CD14-positive monocyte (primary cell): ENCODE results near the gene C5AR2. TPM values are rescaled to one million over a fixed set of nuclear protein-coding genes. Genes with fewer than 3 reads are reported as not detected.
"Not testable (repeated sequence)": the region's sequence is repeated elsewhere in the genome, so short reads cannot be mapped to it uniquely, and the experiment has no call there.

Experiments used
- DNase-seq, 3 donors: peaks; one replicate each; pipeline ENCODE4 v3.0.0-alpha.2; 2011 to 2022
- H2AFZ ChIP-seq: 2 replicates; pipeline ENCODE4 v1.6.0; 2012; ENCODE audit warnings: mild to moderate bottlenecking, low read depth, low read length, inconsistent platforms; ENCODE audit not compliant: insufficient read depth, poor library complexity, severe bottlenecking
- H3K27ac ChIP-seq, 2 donors: 1 replicate in 1 of 2; 2 replicates in 1 of 2; pipeline ENCODE4 v1.5.1; 2012 to 2013; ENCODE audit warnings: low read length in 2 of 2, control low read depth in 1 of 2, inconsistent platforms in 1 of 2, low read depth in 1 of 2, mild to moderate bottlenecking in 1 of 2
- H3K27me3 ChIP-seq, 2 donors: one replicate each; pipeline versions ENCODE4 v1.6.0 to v1.6.1; 2011 to 2013; ENCODE audit warnings: low read length in 2 of 2; ENCODE audit not compliant: control insufficient read depth in 2 of 2, insufficient read depth in 2 of 2
- H3K36me3 ChIP-seq, 2 donors: replicated peaks in 1 of 2; 1 replicate in 1 of 2; 2 replicates in 1 of 2; pipeline versions ENCODE4 v1.5.1 to v1.6.1; 2012 to 2013; ENCODE audit warnings: low read length in 2 of 2, control low read depth in 1 of 2, inconsistent platforms in 1 of 2, mild to moderate bottlenecking in 1 of 2; ENCODE audit not compliant: insufficient read depth in 2 of 2, control insufficient read depth in 1 of 2
- H3K4me1 ChIP-seq, 2 donors: 1 replicate in 1 of 2; 2 replicates in 1 of 2; pipeline versions ENCODE4 v1.5.1 to v1.6.1; 2012 to 2013; ENCODE audit warnings: low read length in 2 of 2, control low read depth in 1 of 2, inconsistent platforms in 1 of 2, mild to moderate bottlenecking in 1 of 2, moderate library complexity in 1 of 2; ENCODE audit not compliant: insufficient read depth in 2 of 2, control insufficient read depth in 1 of 2
- H3K4me2 ChIP-seq: replicated peaks from 2 replicates; pipeline ENCODE3; 2012; ENCODE audit warnings: low read length, moderate library complexity, mild to moderate bottlenecking; ENCODE audit not compliant: poor library complexity, severe bottlenecking; ENCODE audit errors: extremely low read depth
- H3K4me3 ChIP-seq, 3 experiments: fragments of 200-600 bp in 1 of 3; sonication (generic) in 1 of 3; replicated peaks in 1 of 3; 1 replicate in 2 of 3; 2 replicates in 1 of 3; pipeline ENCODE4 v1.5.1; 2011 to 2013; ENCODE audit warnings: low read length in 3 of 3, mild to moderate bottlenecking in 3 of 3, control low read depth in 2 of 3, low read depth in 2 of 3, inconsistent platforms in 1 of 3, moderate library complexity in 1 of 3
- H3K79me2 ChIP-seq: 2 replicates; pipeline ENCODE4 v1.6.0; 2012; ENCODE audit warnings: mild to moderate bottlenecking, control low read depth, inconsistent platforms, low read length, moderate library complexity; ENCODE audit not compliant: insufficient read depth
- H3K9ac ChIP-seq: 2 replicates; pipeline ENCODE4 v1.6.0; 2017; ENCODE audit warnings: low read length, mild to moderate bottlenecking; ENCODE audit not compliant: insufficient read depth, poor library complexity, severe bottlenecking
- H3K9me3 ChIP-seq, 2 donors: replicated peaks in 1 of 2; 1 replicate in 1 of 2; 2 replicates in 1 of 2; pipeline versions ENCODE4 v1.5.1 to v1.6.1; 2012 to 2013; ENCODE audit warnings: low read length in 2 of 2, control low read depth in 1 of 2; ENCODE audit not compliant: control insufficient read depth in 1 of 2, insufficient read depth in 1 of 2
- H4K20me1 ChIP-seq: 2 replicates; pipeline ENCODE4 v1.6.0; 2012; ENCODE audit warnings: mild to moderate bottlenecking, low read length, control low read depth, moderate library complexity; ENCODE audit not compliant: insufficient read depth
- H3K27ac Mint-ChIP-seq, 7 donors: one replicate each; pipeline ENCODE4 v1.8.0; 2020; ENCODE audit warnings: mild to moderate bottlenecking in 7 of 7, mixed read lengths in 7 of 7, moderate library complexity in 6 of 7, inconsistent platforms in 2 of 7
- H3K27me3 Mint-ChIP-seq, 3 donors: one replicate each; pipeline ENCODE4 v1.8.0; 2021 to 2022; ENCODE audit warnings: low read depth in 3 of 3, mild to moderate bottlenecking in 3 of 3, mixed read lengths in 3 of 3, moderate library complexity in 3 of 3, inconsistent platforms in 1 of 3
- H3K36me3 Mint-ChIP-seq, 2 donors: one replicate each; pipeline ENCODE4 v1.8.0; 2020; ENCODE audit warnings: mixed read lengths in 2 of 2, inconsistent platforms in 1 of 2, mild to moderate bottlenecking in 1 of 2
- H3K4me1 Mint-ChIP-seq: one replicate; pipeline ENCODE4 v1.8.0; 2020; ENCODE audit warnings: mild to moderate bottlenecking, mixed read lengths
- H3K4me3 Mint-ChIP-seq, 2 donors: one replicate each; pipeline ENCODE4 v1.8.0; 2020; ENCODE audit warnings: mild to moderate bottlenecking in 2 of 2, mixed read lengths in 2 of 2, moderate library complexity in 1 of 2
- H3K9me3 Mint-ChIP-seq, 7 donors: one replicate each; pipeline ENCODE4 v1.8.0; 2020 to 2022; ENCODE audit warnings: mixed read lengths in 7 of 7, mild to moderate bottlenecking in 6 of 7, moderate library complexity in 6 of 7, inconsistent platforms in 2 of 7
- WGBS: methylation state at CpG from one replicate; pipeline ENCODE4 v1.1.5; 2013; ENCODE audit warnings: missing lambda C conversion rate; ENCODE audit not compliant: insufficient coverage; 5-methylcytosine and 5-hydroxymethylcytosine counted together
- intact Hi-C, 2 donors: fragments of 100-400 bp; cut with micrococcal nuclease; formaldehyde crosslinking; loops; one replicate each; pipeline versions ENCODE4 v1.15.0 to v1.15.1; 2023
- polyA plus RNA-seq, 3 donors: library from polyadenylated mRNA; depleted of rRNA in 1 of 3; unstranded in 2 of 3; stranded (reverse) in 1 of 3; fragments of 300-500 nt in 2 of 3; fragments of >200 nt in 1 of 3; fragmentation: Illumina TruSeq in 2 of 3; gene quantifications; 1 replicate in 2 of 3; 2 replicates in 1 of 3; pipeline ENCODE4 v1.2.3, GENCODE V29; 2012 to 2021
- TF ChIP-seq, protein P1 (sequence below): fragments of 200-600 bp; IDR thresholded peaks from one replicate; pipeline ENCODE4 v1.8.0; 2022; ENCODE audit warnings: antibody characterized with exemption, mild to moderate bottlenecking

C5AR2 gene
- polyA plus RNA-seq, 3 donors = 2.4 to 46.9 (median 4.3) TPM

DNA sequence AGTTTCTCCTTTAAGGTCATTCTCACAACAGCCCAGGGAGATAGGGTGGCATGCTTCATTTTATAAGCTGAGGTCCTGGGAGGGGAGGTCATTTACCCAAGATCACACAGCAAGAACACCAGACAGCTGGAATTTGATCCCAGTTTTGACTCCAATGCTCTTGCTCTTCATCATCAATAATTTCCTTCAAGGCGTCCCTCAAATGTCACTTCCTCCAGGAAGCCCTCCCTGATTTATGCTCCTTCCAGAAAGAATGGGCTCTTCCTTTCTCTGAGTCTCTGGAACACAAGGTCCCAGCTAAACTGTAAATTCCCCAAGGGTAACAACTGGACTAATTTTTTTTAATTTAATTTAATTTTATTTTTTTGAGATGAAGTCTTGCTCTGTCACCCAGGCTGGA, 12.4 kb downstream of the C5AR2 start:
- WGBS = 71% methylated on average over 1 of the region's 1 CpG
- Mint-ChIP-seq H3K4me3 (no peak overlapping the region), H3K9me3 (peaks cover 0 to 15% (median 5%) of the 10 kb centered on the region in 7 donors), H3K36me3 (peaks cover 32 to 49% of the 10 kb centered on the region in 2 donors), H3K27me3 (peaks cover 3 to 7% (median 5%) of the 10 kb centered on the region in 3 donors), H3K27ac (no peak overlapping the region), H3K4me1 (peaks cover 27% of the 10 kb centered on the region)
- Histone ChIP-seq H3K27ac (no peak overlapping the region), H3K27me3 (no peaks in the 10 kb centered on the region), H3K4me3 (no peak overlapping the region), H4K20me1 (no peaks in the 10 kb centered on the region), H3K9me3 (no peaks in the 10 kb centered on the region), H3K4me2 (no peak overlapping the region), H3K9ac (no peak overlapping the region), H3K36me3 (peaks cover 16 to 31% of the 10 kb centered on the region in 2 donors), H3K4me1 (peaks cover 18 to 22% of the 10 kb centered on the region in 2 donors), H3K79me2 (peaks cover 3% of the 10 kb centered on the region), H2AFZ (no peak overlapping the region)
- TF ChIP-seq, protein P1, sequence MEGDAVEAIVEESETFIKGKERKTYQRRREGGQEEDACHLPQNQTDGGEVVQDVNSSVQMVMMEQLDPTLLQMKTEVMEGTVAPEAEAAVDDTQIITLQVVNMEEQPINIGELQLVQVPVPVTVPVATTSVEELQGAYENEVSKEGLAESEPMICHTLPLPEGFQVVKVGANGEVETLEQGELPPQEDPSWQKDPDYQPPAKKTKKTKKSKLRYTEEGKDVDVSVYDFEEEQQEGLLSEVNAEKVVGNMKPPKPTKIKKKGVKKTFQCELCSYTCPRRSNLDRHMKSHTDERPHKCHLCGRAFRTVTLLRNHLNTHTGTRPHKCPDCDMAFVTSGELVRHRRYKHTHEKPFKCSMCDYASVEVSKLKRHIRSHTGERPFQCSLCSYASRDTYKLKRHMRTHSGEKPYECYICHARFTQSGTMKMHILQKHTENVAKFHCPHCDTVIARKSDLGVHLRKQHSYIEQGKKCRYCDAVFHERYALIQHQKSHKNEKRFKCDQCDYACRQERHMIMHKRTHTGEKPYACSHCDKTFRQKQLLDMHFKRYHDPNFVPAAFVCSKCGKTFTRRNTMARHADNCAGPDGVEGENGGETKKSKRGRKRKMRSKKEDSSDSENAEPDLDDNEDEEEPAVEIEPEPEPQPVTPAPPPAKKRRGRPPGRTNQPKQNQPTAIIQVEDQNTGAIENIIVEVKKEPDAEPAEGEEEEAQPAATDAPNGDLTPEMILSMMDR = no peak
- DNase-seq = no peak
- intact Hi-C loops = no loop called here

DNA sequence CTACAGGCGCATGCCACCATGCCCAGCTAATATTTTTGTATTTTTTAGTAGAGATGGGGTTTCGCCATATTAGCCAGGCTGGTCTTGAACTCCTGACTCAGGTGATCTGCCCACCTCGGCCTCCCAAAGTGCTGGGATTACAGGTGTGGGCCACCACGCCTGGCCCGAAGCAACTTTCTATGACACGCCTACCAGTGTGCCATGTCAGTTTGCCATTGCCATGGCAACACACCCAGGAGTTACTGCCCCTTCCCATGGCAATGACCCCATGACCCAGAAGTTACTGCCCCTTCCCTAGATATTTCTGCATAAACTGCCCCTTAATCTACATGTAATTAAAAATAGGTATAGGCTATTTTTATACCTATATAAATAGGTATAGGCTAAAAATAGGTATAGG, 14.0 kb downstream of the C5AR2 start:
- not testable (repeated sequence) for H4K20me1 ChIP-seq, H3K9me3 ChIP-seq, H3K4me2 ChIP-seq, H3K27ac ChIP-seq, H3K27ac Mint-ChIP-seq, DNase-seq, H3K9ac ChIP-seq, H2AFZ ChIP-seq, H3K4me3 ChIP-seq, H3K27me3 Mint-ChIP-seq, H3K4me3 Mint-ChIP-seq, H3K27me3 ChIP-seq
- peaks cover 29 to 42% of the 10 kb centered on the region in 2 donors for H3K36me3 Mint-ChIP-seq
- peaks cover 34% of the 10 kb centered on the region for H3K4me1 Mint-ChIP-seq
- WGBS = 98% methylated on average over 5 of the region's 6 CpGs
- H3K9me3 Mint-ChIP-seq = peaks cover 0 to 12% (median 6%) of the 10 kb centered on the region in 7 donors
- peaks cover 29 to 38% of the 10 kb centered on the region in 2 donors for H3K4me1 ChIP-seq
- peaks cover 10 to 23% of the 10 kb centered on the region in 2 donors for H3K36me3 ChIP-seq
- H3K79me2 ChIP-seq = peaks cover 17% of the 10 kb centered on the region
- intact Hi-C loops = loop anchor here (5.0 kb wide), 2 partner anchors 39 to 49 kb away; partner anchors contain the start of gene C5AR1 (in 1 of the 2)
